ENCODE measurements around the gene SLC49A4. TPM values are rescaled to one million over a fixed set of nuclear protein-coding genes. Genes with fewer than 3 reads are reported as not detected.

Gene SLC49A4
- total and polyA plus RNA-seq, 2 of the 8 experiments (the other 6 are each of a cell fraction or from before 2014, with no cell fraction given), result 9.5 to 10.2 TPM

- FAIRE-seq, result no peak
- TF ChIP-seq EZH2 (IDR thresholded peaks at IDR 0.05; ENCODE audit: low read depth, low read length, severe bottlenecking) (no peak), RFX5 (IDR thresholded peaks at IDR 0.05; ENCODE audit: borderline replicate concordance, low read depth, low read length) (no peak), TAF1 (IDR thresholded peaks at IDR 0.05; ENCODE audit: low read depth, low read length) (no peak), GABPA (IDR thresholded peaks at IDR 0.05; ENCODE audit: borderline replicate concordance, insufficient read depth, low read length) (no peak), KDM4A (IDR thresholded peaks at IDR 0.05; ENCODE audit: low read depth, low read length, severe bottlenecking) (no peak)
Observed at GRCh38 chr3:122802323-122802722, 7.5 kb downstream of the SLC49A4 start.

More at GRCh38 chr3:122802323-122802722, 7.5 kb downstream of the SLC49A4 start:
- Histone ChIP-seq H3K36me3 (ENCODE audit: control insufficient read depth in 2 of 4, insufficient read depth in 4 of 4, low read length in 3 of 4) (no peaks in the 10 kb centered on the region), H3K23ac (ENCODE audit: insufficient read length) (no peak overlapping the region), H3K14ac (ENCODE audit: insufficient read length) (no peak overlapping the region), H3K56ac (replicated peaks; ENCODE audit: insufficient read length, low read depth, low read length) (no peak overlapping the region), H2BK120ac (replicated peaks; ENCODE audit: low read depth, low read length) (no peak overlapping the region), H2BK15ac (ENCODE audit: low read length) (no peak overlapping the region), H4K20me1 (replicated peaks in 1 of 2; ENCODE audit: control insufficient read depth in 1 of 2, insufficient read depth in 2 of 2, low read length in 2 of 2) (no peaks in the 10 kb centered on the region), H3K27ac (ENCODE audit: low read depth, low read length) (no peak overlapping the region), H3K4ac (replicated peaks; ENCODE audit: insufficient read length, low read depth, low read length) (no peak overlapping the region), H3K4me3 (ENCODE audit: extremely low read depth in 1 of 4, insufficient read depth in 2 of 4, low read depth in 3 of 4, low read length in 4 of 4) (no peak overlapping the region), H4K91ac (replicated peaks; ENCODE audit: insufficient read length, low read length) (no peak overlapping the region), H2BK20ac (ENCODE audit: low read length) (no peak overlapping the region), H3K79me1 (ENCODE audit: low read depth, low read length) (no peaks in the 10 kb centered on the region), H2AK5ac (ENCODE audit: low read depth, low read length) (no peak overlapping the region), H3K79me2 (ENCODE audit: control insufficient read depth in 1 of 2, insufficient read depth in 2 of 2, low read length in 2 of 2) (no peaks in the 10 kb centered on the region), H3K9me3 (ENCODE audit: insufficient read depth in 2 of 2, low read depth in 1 of 2, low read length in 1 of 2) (no peaks in the 10 kb centered on the region), H4K5ac (ENCODE audit: insufficient read length, low read depth, low read length) (no peak overlapping the region), H2AFZ (ENCODE audit: low read length) (no peak overlapping the region), H3K18ac (ENCODE audit: extremely low read depth, low read length) (no peak overlapping the region), H2BK12ac (ENCODE audit: low read depth, low read length) (no peak overlapping the region), H2BK5ac (ENCODE audit: low read depth, low read length) (no peak overlapping the region), H4K8ac (ENCODE audit: extremely low read depth, insufficient read depth, low read length) (no peak overlapping the region), H3K23me2 (ENCODE audit: low read depth, low read length) (no peaks in the 10 kb centered on the region), H3K27me3 (replicated peaks in 1 of 4; ENCODE audit: control insufficient read depth in 3 of 4, extremely low read depth in 1 of 4, insufficient read depth in 3 of 4, low read length in 3 of 4) (no peaks in the 10 kb centered on the region), H3K4me1 (replicated peaks in 1 of 4; ENCODE audit: control insufficient read depth in 3 of 4, insufficient read depth in 4 of 4, low read length in 3 of 4) (no peaks in the 10 kb centered on the region), H3K4me2 (ENCODE audit: insufficient read depth in 1 of 2, low read depth in 2 of 2, low read length in 2 of 2) (no peak overlapping the region), H3K9ac (replicated peaks in 1 of 4; ENCODE audit: extremely low read depth in 1 of 4, low read depth in 3 of 4, low read length in 3 of 4) (no peak overlapping the region)
- POLR2A ChIA-PET (ENCODE audit: partially characterized antibody), result interaction anchor here (2.9 kb wide), 1 partner anchor 9 kb away, joined by 7 read pairs; the partner anchor contains the start of gene HSPBAP1
- WGBS, 2 experiments (ENCODE audit: extremely low coverage in 1 of 2, insufficient coverage in 1 of 2, insufficient read length in 1 of 2, insufficient replicate concordance in 2 of 2, low coverage in 1 of 2, low lambda C conversion rate in 2 of 2, missing lambda C conversion rate in 1 of 2), result 90% methylated on average over 1 of the region's 1 CpG; no CpG with 5 or more reads in 1 of the 2 experiments
- no peak for DNase-seq (ENCODE audit: low read depth in 1 of 2, low spot score in 2 of 2)
- CTCF ChIA-PET (ENCODE audit: partially characterized antibody), result interaction anchor here (1.1 kb wide), 1 partner anchor 32 kb away, joined by 3 read pairs; no protein-coding TSS in a partner anchor

All from H1 (cell line).